GM04503 (cell line): ENCODE results near the gene SACM1L.
A peak's percentile ranks its signal among the peaks of the same experiment; 100 is the strongest.

Source experiments
- DNase-seq: peaks from one replicate; pipeline ENCODE4 v3.0.0-alpha.2; 2012; ENCODE audit warnings: low read depth

Gene SACM1L, protein sequence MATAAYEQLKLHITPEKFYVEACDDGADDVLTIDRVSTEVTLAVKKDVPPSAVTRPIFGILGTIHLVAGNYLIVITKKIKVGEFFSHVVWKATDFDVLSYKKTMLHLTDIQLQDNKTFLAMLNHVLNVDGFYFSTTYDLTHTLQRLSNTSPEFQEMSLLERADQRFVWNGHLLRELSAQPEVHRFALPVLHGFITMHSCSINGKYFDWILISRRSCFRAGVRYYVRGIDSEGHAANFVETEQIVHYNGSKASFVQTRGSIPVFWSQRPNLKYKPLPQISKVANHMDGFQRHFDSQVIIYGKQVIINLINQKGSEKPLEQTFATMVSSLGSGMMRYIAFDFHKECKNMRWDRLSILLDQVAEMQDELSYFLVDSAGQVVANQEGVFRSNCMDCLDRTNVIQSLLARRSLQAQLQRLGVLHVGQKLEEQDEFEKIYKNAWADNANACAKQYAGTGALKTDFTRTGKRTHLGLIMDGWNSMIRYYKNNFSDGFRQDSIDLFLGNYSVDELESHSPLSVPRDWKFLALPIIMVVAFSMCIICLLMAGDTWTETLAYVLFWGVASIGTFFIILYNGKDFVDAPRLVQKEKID

DNA sequence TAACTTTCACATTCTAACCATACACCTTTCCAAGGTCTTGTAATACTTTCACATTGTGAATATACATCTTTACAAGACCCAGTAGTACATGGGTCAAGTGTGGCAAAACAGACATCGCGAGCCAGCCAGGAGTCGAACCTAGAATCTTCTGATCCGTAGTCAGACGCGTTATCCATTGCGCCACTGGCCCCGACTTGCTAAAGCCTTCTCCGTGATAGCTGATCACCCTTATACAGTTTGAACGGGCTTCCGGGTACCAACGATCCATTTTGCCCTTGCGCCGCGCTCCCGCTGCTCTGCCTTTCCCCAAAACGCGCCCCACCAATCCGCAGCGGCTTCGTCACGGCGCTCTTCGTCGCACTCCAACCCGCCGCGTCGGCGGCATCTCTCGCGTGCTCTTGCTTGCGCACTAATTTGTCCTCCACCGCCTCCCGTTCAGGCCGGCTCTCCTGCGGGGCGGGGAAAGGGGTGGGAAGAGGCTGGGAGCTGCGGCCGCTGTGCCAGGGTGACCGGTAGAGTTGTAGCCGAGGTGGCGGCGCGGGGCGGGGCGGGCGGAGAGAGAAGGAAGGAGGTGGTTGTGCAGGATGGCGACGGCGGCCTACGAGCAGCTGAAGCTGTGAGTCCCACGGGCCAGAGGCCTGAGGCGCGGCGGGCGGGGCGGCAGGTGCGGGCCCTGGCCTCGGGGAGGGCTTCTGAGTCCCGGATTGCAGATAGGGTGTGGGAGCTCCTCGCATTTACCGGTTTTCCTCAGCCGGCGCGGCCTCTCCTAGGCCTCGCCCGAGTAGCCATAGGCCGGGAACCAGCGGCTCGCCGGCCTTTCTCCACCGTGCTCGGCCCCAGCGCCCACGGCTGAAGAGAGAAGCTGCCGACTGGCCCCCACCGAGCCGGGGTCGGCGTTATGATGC, at the start of gene SACM1L:
SACM1L (plus strand) TSS at position 515 of the 905 bp plus-strand sequence; CDS start at position 585, 70 bp downstream.
- DNase-seq = peak; percentile 95

GRCh38 chr3:45640091-45640507, 49.1 kb upstream of the SACM1L start:
- DNase-seq = no peak

DNA sequence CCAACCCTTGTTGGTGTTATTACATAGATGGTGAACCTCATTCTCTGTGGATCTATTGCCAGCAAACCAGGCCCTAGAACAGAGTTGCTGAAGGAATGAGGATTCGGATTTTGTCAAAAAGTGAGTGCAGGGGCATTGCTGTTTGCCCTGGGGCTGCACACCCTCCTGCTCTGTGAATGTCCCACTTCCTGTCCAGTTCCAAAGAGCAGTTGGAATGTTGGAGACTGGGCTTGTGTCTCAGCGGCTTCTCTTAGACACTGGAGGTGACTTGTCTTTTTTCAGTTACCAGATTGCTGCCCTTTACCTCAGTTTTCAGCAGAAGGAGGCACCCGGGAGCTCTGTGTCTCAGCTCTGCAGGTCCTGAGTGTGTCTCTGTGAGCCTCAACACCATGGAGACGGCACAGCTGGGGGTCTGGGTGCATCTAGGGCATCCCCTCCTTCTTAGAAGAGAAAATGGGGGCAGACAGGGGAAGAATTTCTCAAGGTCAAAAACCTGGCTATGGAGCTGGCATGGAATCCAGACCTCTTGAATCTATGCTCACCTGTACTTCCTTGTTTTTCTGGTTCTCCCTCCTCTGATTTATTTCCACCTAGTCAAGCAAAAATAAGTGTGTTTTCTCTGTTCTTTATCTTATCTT, 48.4 kb upstream of the SACM1L start:
- DNase-seq = no peak

- no peak for DNase-seq
Observed at GRCh38 chr3:45641756-45642155, 47.4 kb upstream of the SACM1L start.

DNA sequence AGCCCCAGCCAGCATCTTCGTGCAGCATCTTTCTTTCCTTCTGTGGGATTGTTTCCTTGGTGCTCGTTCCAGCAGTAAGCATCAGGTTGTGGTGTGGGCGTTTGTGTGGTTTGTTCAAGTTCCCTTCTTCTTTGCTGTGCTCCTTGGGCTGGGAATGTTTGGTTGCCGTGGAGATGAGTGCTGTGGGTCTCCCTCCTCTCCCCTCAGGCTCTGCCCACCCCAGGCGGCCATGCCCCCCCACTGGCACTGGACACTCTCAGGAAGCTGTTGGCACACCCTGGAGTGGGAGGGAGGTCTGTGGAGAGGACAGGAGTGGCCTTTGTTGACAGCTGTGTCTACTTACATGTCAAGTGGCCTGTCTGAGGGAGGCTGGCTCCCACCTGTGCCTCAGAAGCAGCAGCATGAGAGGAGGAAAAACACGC, 46.5 kb upstream of the SACM1L start:
- peak; percentile 57 for DNase-seq

DNA sequence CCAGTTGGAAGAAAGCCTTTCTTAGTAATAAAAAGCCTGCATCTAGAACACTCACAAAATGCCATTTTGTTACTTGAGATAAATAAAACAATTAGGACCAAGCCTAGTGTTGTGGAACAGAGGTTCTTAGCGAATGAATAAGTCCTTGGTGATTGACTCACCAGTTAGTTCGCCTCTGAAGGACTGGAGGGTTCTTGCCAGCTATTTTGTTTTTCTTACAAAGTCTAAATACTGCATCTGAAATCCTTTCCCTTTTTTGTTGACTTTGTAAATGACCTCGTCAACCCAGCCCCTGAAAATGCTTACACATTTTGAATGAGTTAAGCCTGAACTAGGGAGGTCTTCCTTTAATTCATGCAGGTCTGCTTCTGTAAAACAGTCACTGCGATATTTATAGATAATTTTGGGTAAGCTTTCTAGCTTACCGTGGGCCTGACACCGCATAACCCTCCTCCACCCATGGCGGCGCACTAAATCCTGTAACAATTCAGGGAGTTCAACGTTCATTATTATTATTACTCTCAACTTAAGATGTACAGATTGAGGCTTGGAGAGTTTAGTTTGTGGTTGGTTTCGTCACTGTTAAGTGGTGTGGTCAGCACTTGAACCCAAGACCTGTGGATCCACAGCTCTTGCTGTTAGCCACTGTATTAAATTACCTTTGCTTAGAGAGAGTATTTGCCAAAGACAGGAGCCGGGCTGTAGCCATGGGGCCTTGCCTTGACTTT, 45.0 kb upstream of the SACM1L start:
- DNase-seq = no peak

GRCh38 chr3:45644791-45645201, 44.4 kb upstream of the SACM1L start:
- peak; percentile 80 for DNase-seq

DNA sequence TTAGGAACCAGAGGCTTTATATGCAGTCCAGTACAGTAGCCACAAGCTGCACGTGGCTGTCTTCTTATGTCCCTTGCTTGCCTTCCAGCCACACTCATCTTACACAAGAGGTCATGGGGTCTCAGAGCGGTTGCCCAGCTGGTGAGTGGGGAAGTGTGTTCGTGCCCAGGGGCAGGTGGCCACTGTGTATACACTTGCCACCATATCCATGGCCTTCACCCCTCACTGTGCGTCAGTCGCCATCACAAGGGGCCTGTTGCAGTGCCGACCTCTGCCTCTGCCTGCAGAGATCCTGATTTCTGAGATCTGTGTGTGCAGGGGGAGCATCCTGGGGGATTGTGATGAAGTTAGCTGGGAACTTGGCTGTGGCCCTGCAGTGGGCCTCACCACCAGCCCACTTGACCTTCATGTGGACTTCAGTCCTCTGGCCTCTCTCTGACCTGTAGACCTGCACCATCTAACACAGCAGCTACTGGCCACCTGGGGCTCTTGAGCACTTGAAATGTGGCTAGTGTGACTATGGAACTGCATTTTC, 43.1 kb upstream of the SACM1L start:
- no peak for DNase-seq

- peak; percentile 77 for DNase-seq
Observed at GRCh38 chr3:45647148-45647619, 42.0 kb upstream of the SACM1L start.

DNA sequence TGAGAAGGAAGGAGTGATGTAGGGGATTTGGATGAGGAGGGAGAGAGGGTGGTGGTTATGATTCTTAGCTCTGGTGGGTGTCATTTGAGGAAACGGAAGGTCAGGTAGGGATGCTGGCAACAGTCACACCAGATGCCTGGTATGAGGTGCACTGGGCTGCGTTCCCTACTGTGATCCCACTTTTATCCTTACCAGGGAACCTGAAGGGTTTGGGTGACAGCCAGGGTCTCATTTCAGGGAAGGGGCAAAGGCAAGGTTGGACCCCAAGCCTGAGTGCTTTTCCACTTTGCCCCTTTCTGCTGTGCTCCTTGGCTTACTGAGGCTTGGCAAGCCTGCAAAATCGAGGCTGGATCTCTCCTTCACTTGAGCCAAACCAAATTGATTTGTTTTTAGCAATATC, 36.0 kb upstream of the SACM1L start:
- no peak for DNase-seq

GRCh38 chr3:45654397-45654944, 34.7 kb upstream of the SACM1L start:
- DNase-seq = no peak

GRCh38 chr3:45655906-45656305, 33.3 kb upstream of the SACM1L start:
- no peak for DNase-seq

GRCh38 chr3:45656575-45657363, 32.4 kb upstream of the SACM1L start:
- DNase-seq = no peak

DNA sequence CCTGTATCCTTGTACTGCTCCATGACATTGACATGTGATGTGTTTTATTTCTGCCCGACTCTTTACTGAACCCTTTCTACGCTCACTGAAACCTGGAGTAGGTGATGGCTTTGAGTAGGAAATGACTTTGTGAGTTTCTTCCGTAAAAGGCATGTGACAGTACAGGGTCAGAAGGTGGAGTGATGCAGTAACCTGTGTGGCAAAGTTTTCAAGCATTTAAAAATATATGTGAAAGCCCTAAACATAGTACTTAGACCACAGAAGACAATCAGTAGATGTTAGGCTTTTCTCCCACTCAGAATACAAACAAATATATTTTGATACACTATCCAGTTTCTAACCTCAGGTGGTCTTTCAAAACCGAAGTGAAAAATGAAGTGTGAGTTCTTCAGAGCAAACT, 31.3 kb upstream of the SACM1L start:
- no peak for DNase-seq

DNA sequence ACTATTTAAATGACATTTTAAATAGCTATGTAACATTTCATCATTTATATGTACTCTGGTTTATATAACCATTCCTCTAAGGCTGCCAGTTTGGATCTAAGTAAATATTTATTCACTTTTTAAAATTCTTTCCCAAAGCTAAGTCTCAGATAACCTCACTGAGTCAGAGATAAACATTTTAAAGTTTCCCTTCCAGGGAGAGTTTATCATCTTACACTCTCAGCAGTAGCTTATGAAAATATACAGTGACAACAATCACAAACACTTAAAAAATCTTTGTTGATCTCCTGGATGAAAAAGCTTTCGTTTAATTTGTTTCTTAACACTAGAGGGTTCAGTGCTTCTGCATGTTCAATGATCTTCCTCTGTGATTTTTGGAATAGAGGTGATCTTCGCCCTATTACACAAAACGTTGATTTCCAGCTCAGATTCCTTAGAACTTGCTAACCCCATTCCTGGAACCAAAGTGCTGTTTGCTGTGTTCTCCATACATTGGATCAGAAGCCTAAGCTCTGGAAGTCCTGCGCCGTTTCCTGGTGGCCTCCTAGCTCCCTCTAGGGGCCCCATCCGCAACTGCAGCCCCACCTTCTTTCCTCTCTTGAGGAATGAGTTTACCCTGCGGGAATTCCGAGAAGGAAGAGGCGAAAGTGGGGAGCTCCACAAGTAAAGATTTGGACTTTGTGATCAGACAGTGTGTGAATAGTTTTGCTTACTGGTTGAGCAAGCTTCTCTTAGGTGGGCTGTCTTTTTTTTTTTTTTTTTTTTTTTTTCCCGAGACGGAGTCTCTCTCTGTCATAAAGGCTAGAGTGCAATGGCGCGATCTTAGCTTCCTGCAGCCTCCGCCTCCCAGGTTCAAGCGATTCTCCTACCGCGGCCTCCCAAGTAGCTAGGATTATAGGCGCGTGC, 29.3 kb upstream of the SACM1L start:
- no peak for DNase-seq

DNA sequence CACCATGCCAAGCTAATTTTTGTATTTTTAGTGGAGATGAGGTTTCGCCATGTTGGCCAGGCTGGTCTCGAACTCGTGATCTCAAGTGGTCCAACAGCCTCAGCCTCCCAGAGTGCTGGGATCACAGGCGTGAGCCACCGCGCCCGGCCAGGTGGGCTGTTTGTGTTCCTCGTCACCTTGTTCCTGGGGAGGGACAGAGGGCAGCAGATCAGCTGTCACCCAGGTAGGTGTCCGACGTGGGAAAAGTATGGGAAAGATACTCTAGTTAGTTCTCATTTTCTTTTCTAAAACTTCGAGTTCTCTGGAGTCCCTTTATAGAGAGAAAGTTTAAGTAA, 28.7 kb upstream of the SACM1L start:
- DNase-seq = no peak

DNA sequence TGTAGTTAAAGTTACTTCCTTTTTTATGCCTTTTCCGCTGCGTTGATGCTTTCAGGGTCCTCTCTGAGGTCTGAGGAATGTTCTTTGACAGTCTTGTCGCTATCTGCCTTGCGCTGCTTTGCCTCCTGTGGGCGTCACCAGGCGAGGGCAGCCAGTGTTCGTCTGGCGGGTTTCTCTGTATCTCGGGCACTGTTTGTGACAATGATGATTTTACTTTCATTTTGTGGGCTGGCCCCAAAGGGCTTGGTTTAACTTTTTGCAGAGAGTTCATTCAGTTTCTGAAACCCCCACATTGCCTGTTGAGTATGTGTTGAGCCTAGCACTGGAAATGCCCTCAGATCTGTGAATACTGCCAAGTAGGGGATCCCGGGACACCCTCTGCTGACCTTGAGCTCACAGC, 24.6 kb upstream of the SACM1L start:
- DNase-seq = no peak

GRCh38 chr3:45665101-45665572, 24.1 kb upstream of the SACM1L start:
- no peak for DNase-seq
